GM11168 (cell line): ENCODE data around the gene ZFYVE28.

Source experiments
- in situ Hi-C: fragments of 300-500 bp; cut with MboI; formaldehyde crosslinking; loops from one replicate; pipeline ENCODE4 v1.12.0; 2022; ENCODE audit warnings: low sequenced_read_pairs; ENCODE audit not compliant: unreplicated experiment

Gene ZFYVE28

DNA sequence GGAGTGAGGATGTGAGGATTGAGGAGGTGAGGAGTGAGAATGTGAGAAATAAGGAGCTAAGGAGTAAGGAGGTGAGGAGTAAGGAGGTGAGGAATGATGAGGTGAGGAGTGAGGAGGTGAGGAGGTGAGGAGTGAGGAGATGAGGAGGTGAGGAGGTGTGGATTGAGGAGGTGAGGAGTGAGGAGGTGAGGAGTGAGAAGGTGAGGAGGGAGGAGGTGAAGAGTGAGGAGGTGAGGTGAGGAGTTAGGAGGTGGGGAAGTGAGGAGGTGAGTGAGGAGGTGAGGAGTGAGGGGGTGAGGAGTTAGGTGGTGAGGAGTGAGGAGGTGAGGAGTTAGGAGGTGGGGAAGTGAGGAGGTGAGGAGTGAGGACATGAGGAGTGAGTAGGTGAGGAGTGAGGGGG is 81.8 kb downstream of the ZFYVE28 start:
- in situ Hi-C loops = no loop called here

DNA sequence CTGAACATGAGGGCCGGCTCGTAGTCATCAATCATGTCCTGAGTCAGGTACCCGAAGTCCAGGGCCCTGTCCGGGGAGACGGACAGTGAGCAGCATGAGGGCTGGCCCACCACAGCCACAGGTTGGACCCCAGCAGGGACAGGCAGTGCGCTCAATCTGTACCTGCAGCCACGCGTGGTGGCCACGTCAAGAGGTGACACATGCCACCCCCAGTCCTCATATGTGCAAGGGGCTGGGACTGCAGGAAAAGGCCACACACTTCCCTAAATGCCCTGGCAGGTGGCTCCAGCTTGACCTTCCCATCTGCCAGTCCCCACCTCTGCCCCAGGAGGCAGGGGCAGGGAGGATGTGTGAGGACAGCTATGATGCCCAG is 82.7 kb downstream of the ZFYVE28 start:
- in situ Hi-C loops = no loop called here

DNA sequence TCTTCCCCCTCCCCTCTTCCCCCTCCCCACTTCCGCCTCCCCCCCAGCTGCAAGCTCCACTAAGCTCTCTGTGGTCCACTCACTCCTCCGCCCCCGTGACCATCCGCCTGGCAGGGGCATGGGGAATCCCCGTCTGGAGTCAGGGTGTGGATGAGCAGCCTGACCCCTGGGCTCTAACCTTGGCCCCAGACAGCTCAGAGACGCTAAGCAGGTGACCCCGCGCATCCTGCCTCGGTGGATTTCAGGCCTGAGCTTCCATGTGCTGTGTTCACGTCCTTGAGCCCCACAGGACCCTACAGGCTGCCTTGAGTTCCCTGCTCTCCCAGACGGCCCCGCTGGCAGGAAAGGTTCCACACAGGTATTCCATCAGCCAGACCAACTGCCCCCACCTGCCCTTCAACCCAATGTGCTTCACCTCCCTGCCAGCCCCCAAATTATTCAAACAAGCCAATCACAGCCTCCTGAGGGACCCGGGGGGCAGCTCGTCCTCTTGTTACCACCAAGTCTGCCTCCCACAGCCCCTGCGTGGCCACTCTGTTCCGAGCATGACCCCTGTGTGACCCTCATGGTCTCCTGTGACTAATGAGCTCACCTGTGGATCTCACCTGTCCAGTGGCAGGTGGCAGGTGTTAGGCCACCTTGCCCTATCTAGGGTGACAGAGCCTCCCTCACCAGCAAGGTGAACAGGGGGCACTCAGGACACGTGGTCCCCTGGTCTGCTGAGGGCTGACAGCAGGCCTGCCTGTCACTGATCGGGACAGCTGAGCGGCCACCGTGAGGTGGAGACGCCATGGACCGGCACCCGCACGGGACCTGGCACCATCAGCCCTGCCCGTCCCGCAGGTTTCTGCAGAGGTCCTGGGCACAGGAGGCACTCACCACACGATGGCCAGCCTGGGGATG is 83.4 kb downstream of the ZFYVE28 start:
- in situ Hi-C loops = no loop called here

DNA sequence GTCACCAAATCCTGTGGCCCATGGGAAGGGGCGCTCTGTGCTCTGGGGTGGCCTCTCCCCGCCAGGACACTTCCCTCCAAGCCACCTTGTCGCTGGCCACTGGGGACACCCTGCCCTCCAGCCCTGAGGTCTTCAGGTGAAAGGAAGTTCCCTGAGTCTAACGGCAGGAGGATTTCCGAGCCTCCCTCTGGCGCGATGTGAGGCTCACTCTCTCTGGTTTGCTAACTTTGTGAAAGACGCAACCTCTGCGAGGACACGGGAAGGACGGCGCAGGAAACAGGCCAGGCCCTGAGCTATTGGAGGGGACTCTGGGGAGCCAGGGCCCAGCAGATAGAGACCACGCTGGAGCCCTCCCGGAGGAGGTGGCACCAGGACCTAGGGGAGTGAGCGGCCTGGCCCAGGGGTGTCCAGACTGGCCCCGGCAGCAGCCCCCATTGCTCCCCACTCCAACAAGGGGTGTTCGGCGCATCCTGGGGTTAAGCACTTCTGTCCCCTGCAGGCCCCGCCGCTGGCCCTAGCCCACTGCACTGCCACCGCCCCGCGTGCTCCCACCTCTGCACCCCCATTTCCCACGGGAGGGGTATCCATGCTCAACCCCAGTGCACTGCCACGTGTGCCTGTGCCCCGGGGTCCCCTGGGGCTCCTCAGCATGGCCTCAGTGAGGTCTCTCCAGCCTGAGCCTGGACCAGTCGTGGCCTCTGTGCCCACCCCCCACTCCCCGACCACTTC is 84.4 kb downstream of the ZFYVE28 start:
- in situ Hi-C loops = no loop called here

DNA sequence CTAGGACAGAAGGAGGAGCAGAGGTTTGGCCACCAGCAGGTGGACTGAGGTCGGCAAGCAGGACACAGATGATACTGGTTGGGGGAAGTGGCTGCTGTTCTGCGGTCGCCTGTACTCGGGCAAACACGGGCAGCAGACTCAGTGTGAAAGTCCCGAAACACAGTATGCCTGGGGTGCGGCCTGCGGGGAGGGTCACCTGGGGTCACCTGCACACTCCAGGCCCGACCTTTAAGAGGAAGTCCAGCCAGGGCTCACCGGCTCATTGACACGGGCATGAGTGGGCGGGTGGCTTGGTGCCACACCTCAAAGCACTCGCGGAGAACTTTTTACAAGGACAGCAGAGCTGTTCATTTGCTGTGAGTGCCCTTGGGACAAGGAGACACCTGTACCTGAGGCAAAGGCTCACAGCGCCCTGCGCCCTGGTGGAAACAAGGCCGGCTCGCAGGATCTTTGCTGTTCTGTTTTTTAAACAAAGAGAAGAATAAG is 85.0 kb downstream of the ZFYVE28 start:
- in situ Hi-C loops = no loop called here

DNA sequence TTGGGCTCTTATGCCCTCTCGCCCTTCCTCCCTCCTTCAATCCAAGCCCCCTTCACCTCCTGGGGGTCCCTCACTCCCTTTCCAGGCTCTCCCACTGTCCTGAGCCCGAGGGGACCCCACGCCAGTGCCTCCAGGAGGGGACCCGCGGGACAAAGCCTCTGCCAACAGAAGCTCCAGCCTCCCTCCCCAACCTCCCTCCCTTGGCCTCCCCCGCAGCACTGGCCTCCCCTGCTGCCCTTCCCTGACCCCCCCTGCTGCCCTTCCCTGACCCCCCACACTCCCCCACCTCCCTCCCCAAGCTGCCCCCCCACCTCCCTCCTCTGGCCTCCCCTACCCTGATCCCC is 85.5 kb downstream of the ZFYVE28 start:
- in situ Hi-C loops = no loop called here

DNA sequence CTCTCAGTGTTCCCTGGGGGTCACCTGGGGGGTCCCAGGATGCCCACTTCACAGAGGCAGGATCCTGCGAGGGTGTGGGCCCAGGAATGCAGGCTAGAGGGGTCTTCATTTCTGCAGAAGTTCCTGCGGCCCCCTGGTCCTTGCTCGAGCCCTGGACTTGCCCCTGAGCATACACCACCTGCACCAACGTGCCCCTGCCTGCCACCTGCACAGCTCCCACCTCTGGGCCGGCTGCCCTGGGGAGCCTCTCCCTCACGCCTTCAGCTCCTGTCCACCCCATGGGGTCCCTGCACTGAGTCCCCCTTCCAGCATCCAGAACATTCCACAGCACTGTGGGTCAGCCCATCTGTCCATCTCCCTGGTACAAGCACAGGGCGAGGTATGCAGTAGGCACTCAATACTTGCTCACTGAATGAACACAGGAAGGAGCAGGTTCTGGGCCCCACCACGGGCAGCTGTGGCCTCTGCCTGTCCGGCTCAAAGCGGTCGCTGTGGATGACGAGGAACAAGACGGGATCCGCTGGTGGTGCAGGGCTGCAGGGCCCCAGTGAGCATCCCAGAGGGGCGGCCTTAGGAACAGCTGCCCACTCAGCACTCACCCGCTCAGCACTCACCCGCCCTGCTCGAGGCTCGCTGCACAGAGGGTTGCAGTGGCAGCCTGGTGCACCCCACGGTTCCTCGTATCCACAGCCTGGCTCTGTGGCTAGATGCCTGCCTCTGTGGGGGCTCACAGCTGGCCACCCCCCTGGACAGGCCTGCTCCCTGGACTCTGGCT is 86.1 kb downstream of the ZFYVE28 start:
- in situ Hi-C loops = no loop called here

DNA sequence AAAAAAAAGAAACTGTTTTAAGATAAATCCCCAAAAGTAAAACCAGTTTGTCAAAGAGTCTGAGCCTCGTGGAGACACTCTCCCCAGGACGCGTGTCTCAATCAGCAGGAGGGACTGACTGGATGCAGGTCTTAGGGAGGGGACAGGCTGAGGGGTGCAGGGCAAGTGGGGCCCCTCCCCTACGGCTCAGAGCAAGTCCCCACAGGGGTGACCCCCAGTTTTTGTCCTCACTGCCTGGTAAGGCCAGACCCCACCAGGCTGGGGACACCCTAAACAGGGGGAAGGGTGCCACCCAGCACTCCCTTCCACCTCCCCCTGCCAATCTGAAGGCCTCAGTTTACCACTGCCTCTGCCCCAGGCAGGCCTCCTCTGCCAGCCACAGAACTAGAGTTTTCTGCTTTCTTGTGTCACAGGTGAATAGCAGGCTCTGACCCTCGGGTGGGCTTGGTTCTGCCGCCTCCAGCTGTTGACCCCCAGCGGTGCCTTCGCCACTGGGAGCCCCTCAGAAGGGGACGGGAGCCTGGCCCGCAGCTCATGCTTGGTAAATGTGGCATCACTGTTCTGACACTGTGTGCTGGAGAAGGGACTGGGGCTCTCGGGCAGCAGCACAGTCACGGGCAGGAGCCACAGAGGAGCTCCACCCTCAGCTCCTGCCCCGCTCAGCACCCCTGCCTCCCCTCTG is 86.8 kb downstream of the ZFYVE28 start:
- in situ Hi-C loops = no loop called here

DNA sequence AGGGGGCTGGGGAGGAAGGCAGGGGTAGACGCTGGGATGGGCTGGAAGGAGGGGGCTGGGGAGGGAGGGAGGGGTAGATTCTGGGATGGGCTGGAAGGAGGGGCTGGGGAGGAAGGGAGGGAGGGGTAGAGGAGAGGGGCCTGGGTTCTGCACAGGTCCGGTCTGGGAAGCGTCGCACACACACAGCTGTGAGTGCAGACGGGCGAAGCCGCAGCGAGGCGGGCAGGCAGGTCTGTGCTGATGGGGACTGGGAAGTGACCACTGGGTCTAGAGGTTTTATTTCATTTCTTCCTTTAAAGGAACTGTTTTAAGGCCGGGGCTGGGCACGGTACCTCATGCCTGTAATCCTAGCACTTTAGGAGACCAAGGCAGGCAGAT is 87.4 kb downstream of the ZFYVE28 start:
- in situ Hi-C loops = no loop called here

DNA sequence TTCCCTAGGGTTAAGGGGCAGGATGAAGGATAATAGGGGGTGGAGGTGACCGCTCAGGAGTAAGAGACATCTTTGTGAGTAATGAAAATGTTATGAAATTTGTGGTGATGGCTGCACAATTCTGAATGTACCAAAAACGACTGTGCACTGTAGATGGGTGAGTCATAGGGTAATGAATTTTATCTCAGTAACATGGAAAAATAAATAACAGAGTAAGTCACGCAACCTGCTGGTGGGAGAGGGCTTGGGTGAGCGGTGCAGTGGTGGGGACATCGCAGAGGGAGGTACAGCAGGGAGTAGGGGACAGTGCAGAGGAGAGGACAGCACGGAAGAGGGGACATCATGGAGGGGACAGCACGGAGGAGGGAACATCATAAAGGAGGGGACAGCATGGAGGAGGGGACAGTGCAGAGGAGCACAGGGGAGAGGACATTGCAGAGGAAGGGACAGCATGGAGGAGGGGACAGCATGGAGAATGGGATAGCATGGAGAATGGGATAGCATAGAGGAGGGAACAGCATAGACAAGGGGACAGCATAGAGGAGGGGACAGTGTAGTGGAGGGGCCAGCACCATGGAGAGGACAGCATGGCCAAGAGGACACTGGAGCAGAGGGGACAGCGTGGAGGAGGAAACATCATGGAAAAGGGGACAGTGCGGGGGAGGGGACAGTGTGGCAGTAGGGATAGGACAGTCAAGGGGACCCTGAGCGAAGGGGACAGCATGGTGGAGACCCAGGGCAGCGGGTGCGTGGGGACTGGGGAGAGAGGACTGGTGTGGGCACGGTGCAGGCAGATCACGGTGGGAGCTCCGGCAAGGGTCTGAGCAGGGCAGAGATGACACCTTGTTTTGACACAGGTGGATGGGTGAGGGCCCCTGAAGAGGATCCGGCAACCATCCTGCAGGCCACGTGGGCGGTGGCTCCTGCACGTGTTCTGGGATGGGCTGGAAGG is 88.1 kb downstream of the ZFYVE28 start:
- in situ Hi-C loops = no loop called here

DNA sequence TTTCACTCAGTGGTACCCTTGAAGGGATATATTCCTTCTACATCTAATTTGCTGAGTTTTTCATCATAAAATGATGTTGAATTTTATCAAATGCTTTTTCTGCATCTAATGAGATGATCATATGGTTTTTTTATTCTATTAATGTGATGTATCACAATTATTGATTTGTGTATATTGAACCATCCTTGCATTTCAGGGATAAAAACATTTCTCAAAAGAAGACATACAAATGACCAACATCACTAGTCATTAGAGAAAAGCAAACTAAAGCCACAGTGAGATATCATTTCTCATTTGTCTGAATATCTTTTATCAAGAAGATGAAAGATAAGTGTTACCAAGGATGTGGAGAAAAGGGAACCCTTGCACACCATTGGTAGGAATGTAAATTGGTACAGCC is 90.9 kb downstream of the ZFYVE28 start:
- in situ Hi-C loops = no loop called here

DNA sequence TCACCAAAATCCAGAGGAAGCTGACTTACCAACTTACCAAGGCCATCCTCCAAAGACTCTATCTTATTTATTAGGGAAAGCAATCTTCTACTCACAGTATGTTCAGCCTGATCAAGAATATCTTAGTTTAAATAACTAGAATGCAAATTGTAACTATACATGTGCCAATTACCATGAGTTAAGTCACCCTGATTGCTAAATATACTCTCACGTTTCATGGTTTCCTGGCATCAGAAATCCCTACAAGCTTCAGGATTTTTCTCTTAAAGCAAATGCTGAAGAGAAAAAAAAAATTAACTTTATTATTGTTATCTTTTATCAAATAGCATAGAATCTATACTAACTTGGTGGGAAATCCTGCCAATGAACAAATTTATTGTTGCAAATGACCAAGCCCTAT is 93.6 kb downstream of the ZFYVE28 start:
- in situ Hi-C loops = no loop called here

DNA sequence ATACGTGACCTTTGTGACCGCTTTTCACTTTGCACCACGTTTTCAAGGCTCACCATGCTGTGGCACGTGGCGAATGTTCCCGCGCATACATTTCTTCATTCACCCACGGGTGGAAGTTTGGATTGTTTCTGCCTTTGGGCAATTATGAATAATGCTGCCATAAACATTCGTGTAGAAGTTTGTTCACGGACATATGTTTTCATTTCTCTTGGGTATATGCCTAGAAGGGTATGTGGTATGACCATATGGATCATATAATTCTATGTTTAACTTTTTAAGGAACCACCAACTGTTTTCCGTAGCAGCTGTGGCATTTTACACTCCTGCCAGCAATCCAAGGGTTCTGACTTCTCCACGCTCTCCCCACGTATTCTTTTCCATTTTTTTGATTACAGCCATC is 95.6 kb downstream of the ZFYVE28 start:
- in situ Hi-C loops = no loop called here

DNA sequence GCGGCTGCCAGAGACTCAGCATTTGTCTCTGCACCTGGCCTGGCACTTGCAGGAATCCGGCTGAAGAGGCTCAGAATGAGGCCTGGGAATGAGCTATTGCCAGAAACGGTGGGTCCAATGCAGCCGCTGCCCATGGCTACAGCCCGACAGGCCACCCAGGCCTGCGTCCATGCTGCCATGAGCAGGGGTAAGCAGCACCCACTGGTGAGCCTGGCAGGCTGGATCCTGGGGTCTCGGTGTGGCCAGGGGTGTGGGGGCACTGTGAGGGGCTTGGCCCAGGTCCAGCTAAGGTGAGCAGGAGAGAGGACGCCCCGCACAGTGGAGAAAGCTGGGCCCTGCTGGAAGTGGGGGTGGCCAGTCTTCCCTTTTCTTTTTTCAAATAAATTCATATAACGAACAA is 96.2 kb downstream of the ZFYVE28 start:
- in situ Hi-C loops = no loop called here

DNA sequence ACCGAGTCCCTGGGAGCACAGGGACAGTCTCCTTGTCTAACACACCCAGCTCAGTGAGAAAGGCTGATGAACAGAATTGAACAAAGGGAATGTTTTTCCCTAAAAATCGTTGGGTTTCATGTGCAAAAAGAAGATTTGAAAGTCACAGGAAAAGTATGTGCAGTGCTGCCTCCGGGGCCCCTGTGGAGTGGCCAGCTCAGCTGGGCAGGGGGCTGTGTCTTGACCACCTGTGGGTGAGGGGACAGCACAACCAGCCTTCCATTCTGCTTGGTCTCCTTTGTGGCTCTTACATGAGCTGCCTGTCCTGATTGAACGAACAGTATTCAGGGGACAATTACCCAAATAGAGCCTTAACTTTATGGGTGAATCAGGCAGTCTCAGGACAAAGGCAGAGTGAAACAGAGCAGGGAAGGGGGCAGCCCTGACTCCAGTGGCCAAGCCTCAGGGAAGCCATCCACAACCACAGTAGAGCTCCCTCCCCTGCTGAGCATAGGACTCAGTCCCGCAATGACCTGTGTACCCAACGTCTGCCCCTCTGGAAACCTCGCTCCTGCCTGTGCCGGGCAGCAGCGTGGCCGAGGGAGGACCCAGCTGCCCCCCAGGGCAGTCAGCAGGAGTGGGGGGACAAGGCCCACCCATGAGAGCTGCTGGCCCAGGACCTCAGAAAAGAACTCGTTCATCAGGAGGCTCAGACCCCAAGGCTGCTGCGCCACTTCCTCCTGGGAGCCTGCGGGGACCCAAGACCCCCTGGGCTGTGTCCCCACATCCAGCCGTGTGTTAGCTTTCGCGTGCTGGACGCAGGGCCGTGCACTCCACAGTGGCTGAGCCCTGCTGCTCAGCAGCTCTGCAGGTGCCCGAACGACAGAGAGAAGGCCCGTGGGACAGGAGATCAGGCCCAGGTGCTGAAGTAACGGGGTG is 96.9 kb downstream of the ZFYVE28 start:
- in situ Hi-C loops = no loop called here

DNA sequence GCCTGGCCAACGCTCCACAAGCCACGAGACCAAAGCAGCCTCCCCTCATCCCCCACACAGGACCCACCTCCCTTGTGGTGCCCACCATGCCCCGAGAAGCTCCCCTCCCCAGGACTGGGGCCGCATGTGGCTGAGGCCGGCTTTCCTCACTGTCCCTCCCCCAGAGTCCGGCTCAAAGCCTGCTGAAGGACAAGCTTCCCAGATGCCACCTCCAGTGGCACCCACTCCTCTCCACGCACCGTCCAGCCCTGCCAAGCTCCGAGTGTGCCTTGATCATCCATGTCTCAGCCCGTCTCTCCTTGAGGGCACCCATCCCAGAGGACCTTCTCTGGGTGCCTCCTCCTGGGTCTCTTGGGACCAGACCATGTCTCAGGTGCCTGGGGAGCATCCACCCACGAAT is 97.7 kb downstream of the ZFYVE28 start:
- in situ Hi-C loops = no loop called here

DNA sequence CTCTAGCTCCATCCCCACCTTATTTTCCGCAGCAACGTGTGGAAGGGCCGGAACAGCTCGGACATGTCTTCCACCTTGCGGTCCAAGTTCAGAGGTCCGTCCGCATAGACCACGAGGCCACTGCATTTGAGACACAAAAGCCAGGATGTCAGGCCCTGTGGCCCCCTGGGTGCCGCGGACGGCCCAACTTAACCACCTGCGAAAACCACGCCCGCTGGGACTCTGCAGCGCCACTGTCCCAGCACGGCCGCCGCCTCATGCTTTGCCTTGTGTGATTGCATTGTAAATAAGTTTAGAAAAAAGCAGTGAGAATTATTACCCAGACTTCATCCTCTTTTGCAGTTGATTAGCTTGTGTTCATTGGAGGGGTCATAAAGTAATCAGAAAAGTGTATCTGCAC is 98.3 kb downstream of the ZFYVE28 start:
- in situ Hi-C loops = no loop called here

DNA sequence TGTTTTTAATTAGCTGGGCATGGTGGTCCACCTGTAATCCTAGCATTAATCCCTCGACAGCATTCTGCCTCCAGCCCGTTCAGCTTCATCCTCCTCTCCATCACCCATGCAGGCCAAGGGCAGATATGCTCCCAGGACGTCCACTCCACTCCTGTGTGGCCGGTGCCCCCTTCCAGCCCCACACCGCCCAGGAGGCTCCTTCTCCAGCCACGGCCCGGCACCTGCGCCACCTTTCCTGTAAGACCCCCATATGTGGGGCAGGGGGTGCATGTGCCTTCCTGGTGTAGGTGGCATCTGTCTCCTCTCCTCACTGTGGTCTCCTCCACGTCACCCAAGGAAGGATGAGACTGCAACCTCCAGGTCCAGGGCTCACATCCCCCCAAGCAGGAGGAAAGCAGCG is 99.6 kb downstream of the ZFYVE28 start:
- in situ Hi-C loops = no loop called here
